WI38 (cell line): ENCODE results near the gene ANXA9.

Experiments
- H3K4me3 ChIP-seq: 2 replicates; pipeline ENCODE4 v1.5.1; 2011; ENCODE audit warnings: low read depth, mild to moderate bottlenecking, control low read depth, low read length
- CTCF ChIP-seq: IDR thresholded peaks from 2 replicates; pipeline ENCODE4 v1.5.1; 2012; ENCODE audit warnings: low read depth, mild to moderate bottlenecking, control low read depth, low read length

Gene ANXA9

GRCh38 chr1:150999926-151000325 lies 17.8 kb downstream of the ANXA9 start:
- TF ChIP-seq CTCF, result no peak
- no peak overlapping the region for H3K4me3 ChIP-seq

- no peak overlapping the region for H3K4me3 ChIP-seq
- TF ChIP-seq CTCF, result no peak
Measured at GRCh38 chr1:151000408-151000807, 18.3 kb downstream of the ANXA9 start.

GRCh38 chr1:151001602-151002001 lies 19.5 kb downstream of the ANXA9 start:
- TF ChIP-seq CTCF, result no peak

GRCh38 chr1:151002051-151002450 lies 20.0 kb downstream of the ANXA9 start:
- TF ChIP-seq CTCF, result no peak

More at GRCh38 chr1:151001602-151002001, 19.5 kb downstream of the ANXA9 start:
- H3K4me3 ChIP-seq, result no peak overlapping the region

GRCh38 chr1:151002611-151003010 lies 20.5 kb downstream of the ANXA9 start:
- no peak for TF ChIP-seq CTCF
- H3K4me3 ChIP-seq, result no peak overlapping the region

More at GRCh38 chr1:151002051-151002450, 20.0 kb downstream of the ANXA9 start:
- H3K4me3 ChIP-seq, result no peak overlapping the region

GRCh38 chr1:151003180-151003579 lies 21.1 kb downstream of the ANXA9 start:
- TF ChIP-seq CTCF, result no peak
- H3K4me3 ChIP-seq, result no peak overlapping the region

- no peak for TF ChIP-seq CTCF
- H3K4me3 ChIP-seq, result peak overlapping the region; percentile 72
Measured at GRCh38 chr1:151005729-151006319, 23.7 kb downstream of the ANXA9 start.
